SK-N-SH (cell line): Measurements from ENCODE around the gene SARDH. TPM values are rescaled to one million over a fixed set of nuclear protein-coding genes. Genes with fewer than 3 reads are reported as not detected.

ENCODE experiments used
- CTCF ChIA-PET: fragments of 300-600, 350-600 bp; formaldehyde crosslinking; extraction: SDS; loops from one replicate; lab custom pipeline; 2021; lab: Yijun Ruan, JAX
- POLR2A ChIA-PET: fragments of 350-600 bp; sonication (Branson Sonifier 250); formaldehyde crosslinking; extraction: SDS; loops from one replicate; lab custom pipeline; 2020; ENCODE audit warnings: antibody characterized with exemption, inconsistent platforms; lab: Yijun Ruan, JAX
- DNase-seq: peaks from one replicate; pipeline ENCODE4 v3.0.0; 2012
- H2AFZ ChIP-seq: fragments of 200-600 bp; sonication (generic); 2 replicates; pipeline ENCODE4 v1.8.1; 2016; ENCODE audit warnings: antibody characterized with exemption, mild to moderate bottlenecking, low read depth
- H3F3A ChIP-seq: fragments of 200-600 bp; sonication (generic); replicated peaks from 2 replicates; pipeline ENCODE3; 2016; ENCODE audit warnings: antibody characterized with exemption, mild to moderate bottlenecking; ENCODE audit not compliant: insufficient read depth
- H3K27ac ChIP-seq, 2 experiments: fragments of 200-500 bp in 1 of 2; fragments of 200-600 bp in 1 of 2; sonication (Bioruptor generic) in 1 of 2; sonication (generic), shearing (Covaris generic) in 1 of 2; 2 replicates each; pipeline versions ENCODE4 v1.5.1 to v1.6.1; 2014 to 2016; ENCODE audit warnings: low read depth in 2 of 2, inconsistent platforms in 1 of 2, low read length in 1 of 2, mild to moderate bottlenecking in 1 of 2, mixed read lengths in 1 of 2
- H3K27me3 ChIP-seq: fragments of 200-600 bp; sonication (generic), shearing (Covaris generic); 2 replicates; pipeline ENCODE4 v1.6.1; 2016; ENCODE audit warnings: mixed run types; ENCODE audit not compliant: insufficient read depth
- H3K36me3 ChIP-seq, 2 experiments: fragments of 200-500 bp in 1 of 2; fragments of 200-600 bp in 1 of 2; sonication (Bioruptor generic) in 1 of 2; sonication (generic) in 1 of 2; replicated peaks in 1 of 2; 2 replicates each; pipeline versions ENCODE3 to v1.5.1; 2014 to 2016; ENCODE audit warnings: low read length in 1 of 2, mild to moderate bottlenecking in 1 of 2; ENCODE audit not compliant: insufficient read depth in 2 of 2, control insufficient read depth in 1 of 2
- H3K4me1 ChIP-seq, 2 experiments: fragments of 200-500 bp in 1 of 2; fragments of 200-600 bp in 1 of 2; sonication (Bioruptor generic) in 1 of 2; sonication (generic), shearing (Covaris generic) in 1 of 2; 2 replicates each; pipeline versions ENCODE4 v1.5.1 to v1.6.1; 2014 to 2016; ENCODE audit warnings: low read depth in 1 of 2, low read length in 1 of 2, mixed run types in 1 of 2; ENCODE audit not compliant: insufficient read depth in 2 of 2, control insufficient read depth in 1 of 2
- H3K4me2 ChIP-seq: fragments of 200-600 bp; sonication (generic), shearing (Covaris generic); 2 replicates; pipeline ENCODE4 v1.6.1; 2017; ENCODE audit warnings: mixed run types
- H3K4me3 ChIP-seq, 2 experiments: fragments of 200-500 bp in 1 of 2; fragments of 200-600 bp in 1 of 2; sonication (Bioruptor generic) in 1 of 2; sonication (generic), shearing (Covaris generic) in 1 of 2; 2 replicates each; pipeline versions ENCODE4 v1.5.1 to v1.8.1; 2014 to 2016; ENCODE audit warnings: low read depth in 2 of 2, inconsistent platforms in 1 of 2, low read length in 1 of 2, mild to moderate bottlenecking in 1 of 2, mixed read lengths in 1 of 2, moderate library complexity in 1 of 2
- H3K79me2 ChIP-seq: fragments of 200-600 bp; sonication (generic); 2 replicates; pipeline ENCODE4 v1.8.1; 2017; ENCODE audit warnings: mild to moderate bottlenecking; ENCODE audit not compliant: insufficient read depth
- H3K9ac ChIP-seq: fragments of 200-600 bp; sonication (generic); 2 replicates; pipeline ENCODE4 v1.6.1; 2017; ENCODE audit warnings: mixed run types
- H3K9me2 ChIP-seq: fragments of 200-600 bp; sonication (generic); 2 replicates; pipeline ENCODE4 v1.6.1; 2017; ENCODE audit warnings: mixed run types
- H3K9me3 ChIP-seq: fragments of 200-600 bp; sonication (generic); 2 replicates; pipeline ENCODE4 v1.6.1; 2017; ENCODE audit warnings: mixed run types, mild to moderate bottlenecking, moderate library complexity
- H4K20me1 ChIP-seq: fragments of 200-600 bp; sonication (generic); 2 replicates; pipeline ENCODE4 v1.6.1; 2017; ENCODE audit warnings: mild to moderate bottlenecking, mixed run types; ENCODE audit not compliant: insufficient read depth
- ELF1 ChIP-seq: IDR thresholded peaks from 2 replicates; pipeline ENCODE4 v1.4.0; 2012
- EP300 ChIP-seq, 2 experiments: IDR thresholded peaks; 2 replicates each; pipeline versions ENCODE4 v1.4.0 to v1.6.1; 2012; ENCODE audit warnings: borderline replicate concordance in 1 of 2, low read depth in 1 of 2, low read length in 1 of 2
- FOSL2 ChIP-seq: IDR thresholded peaks from 2 replicates; pipeline ENCODE4 v1.4.0; 2012; ENCODE audit warnings: low read depth, mild to moderate bottlenecking, moderate library complexity, borderline replicate concordance
- IRF3 ChIP-seq: fragments of 150-350 bp; IDR thresholded peaks from 2 replicates; pipeline ENCODE4 v1.6.1; 2016; ENCODE audit warnings: mild to moderate bottlenecking, low read depth, low read length
- MAX ChIP-seq: IDR thresholded peaks from 2 replicates; pipeline ENCODE4 v1.4.0; 2012; ENCODE audit warnings: low read depth
- POLR2AphosphoS5 ChIP-seq: IDR thresholded peaks from 2 replicates; pipeline ENCODE4 v1.6.1; 2012; ENCODE audit warnings: low read depth, low read length
- RAD21 ChIP-seq: IDR thresholded peaks from 2 replicates; pipeline ENCODE4 v1.6.1; 2012; ENCODE audit warnings: mild to moderate bottlenecking, low read length
- RCOR1 ChIP-seq: fragments of 150-350 bp; IDR thresholded peaks from 2 replicates; pipeline ENCODE4 v1.6.1; 2017; ENCODE audit warnings: antibody characterized with exemption, low read length
- REST ChIP-seq: IDR thresholded peaks from 2 replicates; pipeline ENCODE4 v1.6.1; 2012; ENCODE audit warnings: mild to moderate bottlenecking, low read depth, low read length, moderate library complexity
- WGBS: methylation state at CpG from one replicate; pipeline ENCODE4 v1.1.6; 2017; ENCODE audit warnings: low lambda C conversion rate; 5-methylcytosine and 5-hydroxymethylcytosine counted together
- polyA plus RNA-seq, 3 experiments: library from polyadenylated mRNA; depleted of rRNA; stranded (reverse); fragments of >200 nt; gene quantifications; 2 replicates each; pipeline ENCODE4 v1.2.3, GENCODE V29; 2012

The SARDH gene
- polyA plus RNA-seq, 1 of the 3 experiments (the other 2 are of a cell fraction), result 5.9 TPM

DNA sequence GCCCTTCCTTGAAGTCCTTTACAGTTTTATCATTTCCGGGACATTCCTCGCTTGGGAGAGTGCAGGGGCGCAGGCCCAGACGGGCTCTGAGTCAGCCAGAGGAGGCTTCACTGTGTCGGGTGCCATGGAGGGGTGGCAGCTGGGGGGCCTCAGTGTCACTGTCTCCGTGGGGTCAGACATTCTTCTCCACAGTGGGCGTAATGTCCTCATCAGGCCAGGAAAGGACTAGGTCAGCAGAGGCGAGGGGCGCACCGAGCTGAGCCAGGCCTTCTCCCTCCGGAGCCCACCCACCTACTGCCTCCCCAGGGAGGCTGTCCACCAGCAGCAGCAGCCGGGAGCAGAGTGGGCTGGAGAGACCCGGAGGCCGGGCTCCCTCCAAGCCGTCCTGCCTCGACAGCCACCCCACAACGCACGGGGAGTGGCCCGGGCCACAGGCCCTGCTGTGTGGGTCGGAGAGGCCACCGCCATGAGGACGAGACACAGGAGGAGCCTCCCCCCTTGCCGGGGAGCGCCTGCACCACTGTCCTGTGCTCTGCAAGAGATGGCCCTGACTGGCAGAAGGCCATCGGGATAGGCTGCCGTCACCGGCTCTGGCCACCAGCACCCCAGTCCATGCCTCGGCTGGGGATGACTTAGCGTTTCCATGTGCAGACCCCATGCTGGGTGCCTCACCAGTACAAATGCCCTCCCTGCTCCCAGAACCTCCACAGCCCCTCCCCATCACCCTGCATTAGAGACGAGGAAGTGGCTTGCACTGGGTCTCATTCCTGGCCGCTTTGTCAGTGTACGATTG is 26.5 kb downstream of the SARDH start:
- Histone ChIP-seq H3K9me3 (no peaks in the 10 kb centered on the region), H3K27me3 (no peaks in the 10 kb centered on the region), H3K4me1 (peaks cover 25 to 33% of the 10 kb centered on the region in 2 experiments; a peak in 3 of 4 replicates), H3K4me2 (peak overlapping the region; percentile 53), H3F3A (peaks cover 18% of the 10 kb centered on the region), H3K36me3 (no peaks in the 10 kb centered on the region), H3K9ac (peak overlapping the region; percentile 57), H3K79me2 (no peaks in the 10 kb centered on the region), H3K4me3 (no peak overlapping the region), H2AFZ (peak overlapping the region; percentile 79), H3K27ac (peak overlapping the region in 1 of 2 experiments; percentile 88; a peak in 3 of 4 replicates), H4K20me1 (no peaks in the 10 kb centered on the region), H3K9me2 (no peaks in the 10 kb centered on the region)
- no peak for DNase-seq
- WGBS, result 52% methylated on average over 12 of the region's 32 CpGs
- TF ChIP-seq RCOR1, result no peak
- TF ChIP-seq RAD21, result no peak
- peak; percentile 17; the same call in 1 of the 2 replicates for TF ChIP-seq FOSL2
- peak in 1 of 2 experiments; percentile 20; a peak in 1 of 4 replicates for TF ChIP-seq EP300 (IDR thresholded peaks at IDR 0.05; ENCODE audit: borderline replicate concordance in 1 of 2, low read depth in 1 of 2, low read length in 1 of 2)
- no peak for TF ChIP-seq IRF3
- TF ChIP-seq ELF1, result no peak
- POLR2A ChIA-PET, result no interaction called here
- CTCF ChIA-PET, result interaction anchor here (1.6 to 9.3 kb wide), 3 partner anchors 15 to 33 kb away, joined by 4 to 83 read pairs (median 4); no protein-coding TSS in a partner anchor

GRCh38 chr9:133710661-133711427 is 27.3 kb downstream of the SARDH start:
- H3K79me2 ChIP-seq, result no peaks in the 10 kb centered on the region
- peaks cover 18% of the 10 kb centered on the region for H3F3A ChIP-seq
- TF ChIP-seq MAX, result peak; percentile 34; the same call in 1 of the 2 replicates
- TF ChIP-seq POLR2AphosphoS5, result no peak
- TF ChIP-seq REST, result no peak
- peak overlapping the region; percentile 79 for H2AFZ ChIP-seq
- H3K27ac ChIP-seq, result peak overlapping the region; percentile 39 to 88
- peak overlapping the region; percentile 57 for H3K9ac ChIP-seq
- H3K27me3 ChIP-seq, result no peaks in the 10 kb centered on the region
- no peak for DNase-seq
- no peak overlapping the region for H3K4me3 ChIP-seq
- no peaks in the 10 kb centered on the region for H3K9me3 ChIP-seq
- POLR2A ChIA-PET, result no interaction called here
- H3K4me1 ChIP-seq, result peaks cover 20 to 29% of the 10 kb centered on the region in 2 experiments; a peak in 3 of 4 replicates
- peak overlapping the region; percentile 53 for H3K4me2 ChIP-seq
- no peaks in the 10 kb centered on the region for H4K20me1 ChIP-seq
- 79% methylated on average over 8 of the region's 16 CpGs for WGBS
- H3K9me2 ChIP-seq, result no peaks in the 10 kb centered on the region
- CTCF ChIA-PET, result interaction anchor here (1.2 to 9.3 kb wide), 4 partner anchors 16 to 32 kb away, joined by 3 to 83 read pairs (median 4); no protein-coding TSS in a partner anchor
- H3K36me3 ChIP-seq, result no peaks in the 10 kb centered on the region
